ENCODE measurements around the gene CELF3. TPM values are rescaled to one million over a fixed set of nuclear protein-coding genes. Genes with fewer than 3 reads are reported as not detected.

Gene CELF3
- not detected for total RNA-seq

DNA sequence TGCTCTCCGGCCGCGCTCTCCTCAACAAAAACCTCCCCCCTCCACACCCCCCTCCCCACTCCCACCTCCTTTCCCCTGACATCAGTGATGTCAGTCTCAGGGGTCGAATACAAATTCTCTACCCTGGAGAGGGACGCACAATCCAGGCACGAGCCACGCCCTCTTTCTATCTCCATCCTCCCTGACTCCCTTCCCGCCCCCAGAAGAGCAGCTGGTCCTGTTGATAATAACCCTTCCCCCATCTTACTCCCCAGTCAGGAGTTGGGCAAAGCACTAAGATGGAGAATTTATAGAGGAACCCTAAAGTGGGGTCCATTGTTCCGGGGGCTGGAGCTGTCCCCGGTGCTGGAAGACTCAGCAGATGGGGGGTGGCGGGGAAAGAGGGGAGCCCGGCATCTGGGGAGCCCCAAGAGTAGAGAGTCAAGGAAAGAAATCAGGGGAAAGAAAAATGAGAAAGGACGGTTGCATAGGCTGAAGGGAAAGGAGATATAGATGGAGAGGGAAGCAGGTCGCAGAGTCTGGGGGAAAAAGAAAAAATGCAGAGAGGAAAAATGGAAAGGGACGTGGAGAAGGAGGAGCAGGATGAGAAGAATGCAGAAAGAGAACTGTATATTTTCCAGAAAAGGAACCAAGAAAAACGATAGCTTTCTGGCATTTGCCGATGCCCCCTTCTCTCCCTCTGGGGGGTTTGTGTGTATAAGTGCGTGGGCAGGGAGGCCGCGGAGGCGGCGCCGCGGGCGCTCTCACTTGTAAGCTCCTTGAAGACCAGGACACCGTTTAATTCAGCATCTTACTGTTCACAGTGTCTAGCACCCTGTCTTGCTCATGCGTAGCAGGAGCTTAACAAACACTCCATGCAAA, at the start of gene CELF3:
CELF3 (minus strand) TSS at position 33 of the 861 bp plus-strand sequence. CDS start 783 bp downstream, outside the sequence.
- H3K9me3 Mint-ChIP-seq, result no peaks in the 10 kb centered on the region
- CTCF ChIA-PET, result interaction anchor here (1.0 to 1.6 kb wide), 2 partner anchors 11 to 18 kb away, joined by 3 read pairs; no protein-coding TSS in a partner anchor
- DNase-seq, result no peak
- intact Hi-C loops (cut with micrococcal nuclease), result loop anchor here (5.0 kb wide), 1 partner anchor 120 kb away; the partner anchor contains the start of gene C2CD4D
- no peak within 1 kb of the TSS for H3K4me3 Mint-ChIP-seq
- H3K27me3 Mint-ChIP-seq (ENCODE audit: low read depth), result peaks cover 62% of the 10 kb centered on the region
- H3K4me1 Mint-ChIP-seq (ENCODE audit: low read depth), result peaks cover 18% of the 10 kb centered on the region
- H3K36me3 Mint-ChIP-seq (ENCODE audit: low read depth), result no peaks in the 10 kb centered on the region
- no peak within 1 kb of the TSS for H3K27ac Mint-ChIP-seq

DNA sequence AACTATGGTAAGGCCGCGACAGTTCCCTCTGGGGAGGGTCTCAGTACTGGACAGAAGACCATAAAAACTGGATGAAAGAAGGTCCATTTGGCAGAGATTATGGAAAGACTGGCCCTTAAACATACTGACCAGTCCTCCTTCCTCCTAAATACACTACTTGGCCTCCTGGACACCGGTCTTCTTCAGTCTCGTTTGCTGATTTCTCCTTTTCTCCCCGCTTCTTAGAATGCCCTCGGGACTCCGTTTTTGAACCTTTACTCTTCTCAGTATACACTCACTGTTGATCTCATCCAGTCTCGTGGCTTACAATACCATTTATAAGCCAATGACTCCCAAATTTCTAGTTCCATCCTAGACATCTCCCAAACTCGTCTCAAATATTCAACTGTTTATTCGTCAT, 47.4 kb upstream of the CELF3 start:
- no peak for DNase-seq
- Mint-ChIP-seq H3K4me3 (peak overlapping the region; percentile 86), H3K4me1 (ENCODE audit: low read depth) (peaks cover 17% of the 10 kb centered on the region), H3K9me3 (no peaks in the 10 kb centered on the region), H3K27ac (peak overlapping the region; percentile 90), H3K36me3 (ENCODE audit: low read depth) (peaks cover 14% of the 10 kb centered on the region), H3K27me3 (ENCODE audit: low read depth) (no peaks in the 10 kb centered on the region)
- intact Hi-C loops (cut with micrococcal nuclease), result loop anchor here (1.0 to 10.0 kb wide), 5 partner anchors 26 to 437 kb away; partner anchors contain the start of genes PI4KB and TDRKH
- CTCF ChIA-PET, result interaction anchor here (1.0 to 1.8 kb wide), 3 partner anchors 29 to 73 kb away, joined by 4 to 12 read pairs (median 5); no protein-coding TSS in a partner anchor

DNA sequence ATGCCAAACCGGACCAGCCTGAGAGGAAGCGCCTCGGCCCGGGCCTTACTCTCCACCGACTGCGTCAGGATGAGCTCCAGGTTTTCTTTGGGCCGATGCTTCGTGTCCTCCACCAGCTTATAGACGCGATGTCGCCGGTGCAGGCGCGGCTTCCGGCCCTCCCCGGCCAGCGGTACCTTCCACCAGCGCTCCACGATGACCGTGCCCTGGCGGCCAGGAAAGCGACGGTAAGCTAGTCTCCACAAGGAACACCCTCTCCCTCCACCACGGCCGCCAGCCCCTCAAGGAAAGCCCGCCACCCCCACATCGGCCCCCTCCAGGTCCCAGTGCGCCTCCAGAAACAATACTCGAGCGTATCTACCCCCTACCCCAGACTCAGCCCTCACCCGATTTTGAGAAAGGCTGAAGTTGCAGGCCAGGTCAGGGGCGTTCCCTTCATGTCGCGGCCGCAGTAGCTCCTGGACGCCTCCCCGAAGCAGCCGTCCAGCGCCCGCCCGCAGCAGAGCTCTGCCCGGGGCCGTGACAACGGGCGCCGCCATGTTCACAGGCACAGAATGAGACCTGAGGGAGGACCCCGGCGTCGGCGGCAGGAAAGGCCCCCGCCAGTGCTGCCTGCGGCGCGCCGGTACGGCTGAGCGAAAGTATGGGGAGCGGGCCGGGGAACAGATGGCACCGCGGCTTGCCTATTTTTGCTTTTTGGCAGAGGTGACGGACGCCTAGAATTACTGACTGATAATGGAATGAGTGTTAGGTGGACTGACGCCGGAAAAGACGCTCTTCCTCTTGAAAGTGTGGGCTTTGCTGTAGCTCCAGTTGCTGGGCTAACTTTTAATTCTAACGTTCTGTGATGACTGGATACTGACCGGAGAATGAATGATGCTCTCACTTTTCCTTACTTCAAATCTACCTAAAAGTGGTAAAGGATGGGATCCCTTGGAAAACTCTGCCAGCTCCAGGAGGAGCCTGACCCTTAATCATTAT, 46.6 kb upstream of the CELF3 start, which contains the start of gene MRPL9:
MRPL9 (minus strand) TSS at position 556 of the 981 bp plus-strand sequence; CDS start at position 539, 17 bp downstream.
- H3K27me3 Mint-ChIP-seq (ENCODE audit: low read depth), result no peaks in the 10 kb centered on the region
- CTCF ChIA-PET, result interaction anchor here (1.0 to 1.8 kb wide), 5 partner anchors 26 to 74 kb away, joined by 3 to 12 read pairs (median 4); no protein-coding TSS in a partner anchor
- peaks cover 17% of the 10 kb centered on the region for H3K4me1 Mint-ChIP-seq (ENCODE audit: low read depth)
- peaks cover 17% of the 10 kb centered on the region for H3K36me3 Mint-ChIP-seq (ENCODE audit: low read depth)
- peak within 1 kb of the TSS; percentile 86 for H3K4me3 Mint-ChIP-seq
- H3K9me3 Mint-ChIP-seq, result no peaks in the 10 kb centered on the region
- peak within 1 kb of the TSS; percentile 90 for H3K27ac Mint-ChIP-seq
- intact Hi-C loops (cut with micrococcal nuclease), result loop anchor here (1.0 to 10.0 kb wide), 5 partner anchors 27 to 436 kb away; partner anchors contain the start of genes PI4KB and TDRKH
- DNase-seq, result peak; percentile 91

DNA sequence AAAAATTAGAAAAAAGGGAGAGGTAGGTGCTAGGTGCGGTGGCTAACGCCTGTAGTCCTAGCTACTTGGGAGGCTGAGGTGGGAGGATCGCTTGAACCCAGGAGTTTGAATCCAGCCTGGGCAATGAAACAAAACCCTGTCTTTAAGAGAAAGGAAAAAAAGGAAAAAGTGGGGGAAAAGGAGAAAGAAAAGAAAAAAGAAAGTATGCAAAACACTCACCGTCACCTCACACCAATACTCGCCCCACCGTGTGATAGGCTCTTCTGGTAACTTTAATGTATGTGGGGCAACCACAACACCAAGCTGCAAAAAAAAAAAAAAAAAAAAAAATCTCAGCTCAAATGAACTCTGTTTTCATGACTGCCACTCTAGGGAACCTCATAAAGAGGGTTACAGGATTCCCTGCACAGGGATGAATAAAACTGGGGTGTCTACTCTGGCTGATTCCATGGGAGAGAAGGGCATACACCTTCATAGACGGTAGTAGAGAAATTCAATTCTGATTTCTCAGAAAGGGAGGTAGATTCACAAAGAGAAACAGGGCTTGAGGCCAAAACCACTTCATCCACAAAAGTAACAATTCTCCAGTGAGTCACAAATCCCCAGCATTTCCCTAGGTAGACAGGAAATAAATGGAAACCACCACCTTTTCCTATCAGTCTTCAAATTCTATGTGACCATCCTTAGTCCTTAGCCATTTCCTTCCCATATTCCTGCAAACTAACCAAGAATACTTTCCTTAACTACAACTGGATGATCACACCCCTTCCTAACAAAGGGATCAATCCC, 44.2 kb upstream of the CELF3 start:
- Mint-ChIP-seq H3K27ac (peak overlapping the region; percentile 61), H3K36me3 (ENCODE audit: low read depth) (peaks cover 20% of the 10 kb centered on the region), H3K9me3 (no peaks in the 10 kb centered on the region), H3K27me3 (ENCODE audit: low read depth) (no peaks in the 10 kb centered on the region), H3K4me1 (ENCODE audit: low read depth) (peaks cover 28% of the 10 kb centered on the region), H3K4me3 (peak overlapping the region; percentile 24)
- intact Hi-C loops (cut with micrococcal nuclease), result loop anchor here (10.0 kb wide), 1 partner anchor 124 kb away; no protein-coding TSS in a partner anchor
- CTCF ChIA-PET, result interaction anchor here (1.4 to 1.8 kb wide), 2 partner anchors 76 to 167 kb away, joined by 3 to 4 read pairs; no protein-coding TSS in a partner anchor
- no peak for DNase-seq

DNA sequence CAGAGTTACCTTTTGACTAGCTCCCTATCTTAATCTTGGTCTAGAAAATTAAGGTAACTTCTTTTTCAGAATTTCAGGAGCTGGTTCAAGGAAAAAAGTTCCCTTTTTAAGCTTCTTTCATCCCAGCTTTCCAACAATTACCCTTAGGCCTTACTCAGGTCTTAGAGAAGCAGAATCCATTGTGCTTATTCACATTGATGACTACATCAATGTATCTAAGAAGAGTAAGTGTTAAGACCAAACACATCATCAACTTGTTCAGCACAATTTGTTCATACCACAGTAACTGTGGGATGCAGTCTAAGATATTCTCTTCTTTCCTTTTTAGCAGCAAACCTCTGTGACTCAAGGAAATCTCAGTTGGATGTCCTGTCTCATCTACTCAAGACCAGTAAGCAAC, 42.6 kb upstream of the CELF3 start:
- no peak overlapping the region for H3K4me3 Mint-ChIP-seq
- intact Hi-C loops (cut with micrococcal nuclease), result no loop called here
- CTCF ChIA-PET, result interaction anchor here (0.5 to 1.8 kb wide), 5 partner anchors 75 to 458 kb away, joined by 3 to 5 read pairs (median 4); no protein-coding TSS in a partner anchor
- no peak overlapping the region for H3K27ac Mint-ChIP-seq
- DNase-seq, result no peak
- H3K9me3 Mint-ChIP-seq, result no peaks in the 10 kb centered on the region
- peaks cover 26% of the 10 kb centered on the region for H3K4me1 Mint-ChIP-seq (ENCODE audit: low read depth)
- H3K27me3 Mint-ChIP-seq (ENCODE audit: low read depth), result no peaks in the 10 kb centered on the region
- H3K36me3 Mint-ChIP-seq (ENCODE audit: low read depth), result peaks cover 20% of the 10 kb centered on the region

DNA sequence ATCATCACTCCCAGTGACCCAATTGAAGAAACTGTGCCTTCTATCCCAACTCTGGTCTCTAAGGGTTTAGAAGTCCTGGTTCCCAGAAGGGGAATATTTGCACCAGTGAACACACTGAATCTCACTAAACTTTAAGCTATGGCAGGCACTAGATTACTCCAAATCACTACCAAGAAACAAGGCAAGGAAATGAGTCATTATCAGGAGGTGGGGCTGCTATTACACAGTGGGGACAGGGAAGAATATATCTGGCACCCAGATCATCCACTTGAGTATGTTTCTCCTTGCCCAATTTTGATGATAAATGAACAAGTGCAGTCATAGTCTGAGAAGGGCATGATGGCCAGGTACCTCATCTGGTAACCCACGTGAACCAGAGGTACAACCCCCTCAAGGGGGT, 39.7 kb upstream of the CELF3 start:
- CTCF ChIA-PET, result interaction anchor here (1.5 kb wide), 1 partner anchor 80 kb away, joined by 8 read pairs; no protein-coding TSS in a partner anchor
- H3K27me3 Mint-ChIP-seq (ENCODE audit: low read depth), result no peaks in the 10 kb centered on the region
- H3K36me3 Mint-ChIP-seq (ENCODE audit: low read depth), result peaks cover 13% of the 10 kb centered on the region
- H3K4me1 Mint-ChIP-seq (ENCODE audit: low read depth), result peaks cover 13% of the 10 kb centered on the region
- no peaks in the 10 kb centered on the region for H3K9me3 Mint-ChIP-seq
- intact Hi-C loops (cut with micrococcal nuclease), result no loop called here
- H3K4me3 Mint-ChIP-seq, result no peak overlapping the region
- peak; percentile 26 for DNase-seq
- peak overlapping the region; percentile 22 for H3K27ac Mint-ChIP-seq

DNA sequence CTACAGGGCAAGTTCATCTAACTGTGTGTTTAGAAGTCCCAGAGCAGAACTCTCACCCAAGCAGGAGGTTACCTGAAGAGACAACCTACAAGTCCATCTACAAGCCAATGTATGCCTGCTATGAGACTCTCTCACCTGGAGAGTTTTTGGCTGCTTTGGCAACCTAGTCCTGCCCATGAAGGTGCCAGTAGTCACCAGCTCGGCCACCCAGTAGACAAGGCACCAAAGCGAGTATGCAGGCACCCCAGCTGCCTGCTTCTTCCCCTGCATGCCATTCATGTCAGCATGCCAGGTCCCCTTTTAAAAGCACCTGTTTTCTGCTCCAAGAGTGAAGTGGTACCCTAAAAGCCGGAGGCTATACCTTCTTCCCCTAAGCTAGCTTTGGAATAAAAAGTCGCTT, 24.9 kb upstream of the CELF3 start:
- no peaks in the 10 kb centered on the region for H3K36me3 Mint-ChIP-seq (ENCODE audit: low read depth)
- peaks cover 2% of the 10 kb centered on the region for H3K27me3 Mint-ChIP-seq (ENCODE audit: low read depth)
- intact Hi-C loops (cut with micrococcal nuclease), result no loop called here
- CTCF ChIA-PET, result no interaction called here
- no peak for DNase-seq
- H3K9me3 Mint-ChIP-seq, result peaks cover 18% of the 10 kb centered on the region
- no peak overlapping the region for H3K4me3 Mint-ChIP-seq
- no peak overlapping the region for H3K27ac Mint-ChIP-seq
- no peaks in the 10 kb centered on the region for H3K4me1 Mint-ChIP-seq (ENCODE audit: low read depth)

DNA sequence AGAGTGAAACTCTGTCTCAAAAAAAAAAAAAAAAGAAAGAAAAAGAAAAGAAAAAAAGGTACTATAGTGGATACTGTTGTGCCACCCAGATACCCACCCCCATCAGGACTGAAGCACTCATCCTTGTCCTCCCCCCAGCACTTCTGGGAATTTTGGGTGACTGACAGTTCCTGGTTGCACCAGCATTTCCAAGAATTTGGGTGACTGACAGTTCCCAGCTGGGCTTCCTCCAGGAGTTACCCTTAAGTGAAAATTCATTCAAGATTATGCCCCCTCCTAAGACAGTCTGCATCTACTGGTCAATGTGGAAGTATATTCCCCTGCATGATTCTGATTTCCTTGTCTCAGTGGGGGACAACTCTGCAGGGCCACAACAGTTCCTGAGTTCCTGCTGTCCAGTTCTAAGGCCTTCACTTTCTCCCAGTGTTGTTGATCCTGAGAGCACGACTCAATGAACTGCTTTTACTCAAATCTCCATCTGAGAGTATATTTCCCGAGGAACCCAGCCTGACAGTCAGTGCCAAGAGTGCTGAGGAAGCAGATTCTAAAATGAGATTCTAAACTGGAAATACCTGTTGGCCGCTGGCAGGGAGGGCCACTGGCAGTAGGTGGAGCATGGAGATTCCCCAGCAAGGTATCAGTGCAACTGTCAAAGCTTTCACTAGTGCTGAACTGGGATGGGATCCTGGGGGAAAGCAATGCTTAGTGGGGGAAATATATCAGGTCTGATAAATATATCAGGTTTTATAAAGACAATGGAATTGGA, 23.2 kb upstream of the CELF3 start:
- no peak overlapping the region for H3K27ac Mint-ChIP-seq
- no peaks in the 10 kb centered on the region for H3K27me3 Mint-ChIP-seq (ENCODE audit: low read depth)
- CTCF ChIA-PET, result interaction anchor here (0.6 kb wide), 1 partner anchor 148 kb away, joined by 3 read pairs; no protein-coding TSS in a partner anchor
- no peaks in the 10 kb centered on the region for H3K4me1 Mint-ChIP-seq (ENCODE audit: low read depth)
- intact Hi-C loops (cut with micrococcal nuclease), result no loop called here
- H3K9me3 Mint-ChIP-seq, result peaks cover 18% of the 10 kb centered on the region
- DNase-seq, result no peak
- H3K36me3 Mint-ChIP-seq (ENCODE audit: low read depth), result no peaks in the 10 kb centered on the region
- H3K4me3 Mint-ChIP-seq, result no peak overlapping the region

DNA sequence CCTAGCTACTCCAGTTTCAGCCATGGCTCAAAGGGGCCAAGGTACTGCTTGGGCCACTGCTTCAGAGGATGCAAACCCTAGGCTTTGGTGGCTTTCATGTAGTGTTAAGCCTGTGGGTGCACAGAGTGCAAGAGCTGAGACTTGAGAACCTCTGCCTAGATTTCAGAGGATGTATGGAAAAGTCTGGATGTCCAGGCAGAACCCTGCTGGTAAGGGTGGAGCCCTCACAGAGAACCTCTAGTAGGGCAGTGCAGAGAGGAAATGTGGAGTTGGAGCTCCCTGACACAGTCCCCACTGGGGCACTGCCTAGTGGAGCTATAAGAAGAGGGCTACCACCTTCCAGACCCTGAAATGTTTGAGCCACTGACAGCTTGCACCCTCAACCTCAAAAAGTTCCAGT, 20.9 kb upstream of the CELF3 start:
- H3K36me3 Mint-ChIP-seq (ENCODE audit: low read depth), result no peaks in the 10 kb centered on the region
- peaks cover 18% of the 10 kb centered on the region for H3K9me3 Mint-ChIP-seq
- intact Hi-C loops (cut with micrococcal nuclease), result no loop called here
- no peak for DNase-seq
- H3K4me1 Mint-ChIP-seq (ENCODE audit: low read depth), result no peaks in the 10 kb centered on the region
- H3K4me3 Mint-ChIP-seq, result no peak overlapping the region
- H3K27ac Mint-ChIP-seq, result no peak overlapping the region
- CTCF ChIA-PET, result interaction anchor here (0.9 to 1.2 kb wide), 2 partner anchors 9 to 436 kb away, joined by 3 read pairs; no protein-coding TSS in a partner anchor
- H3K27me3 Mint-ChIP-seq (ENCODE audit: low read depth), result no peaks in the 10 kb centered on the region

DNA sequence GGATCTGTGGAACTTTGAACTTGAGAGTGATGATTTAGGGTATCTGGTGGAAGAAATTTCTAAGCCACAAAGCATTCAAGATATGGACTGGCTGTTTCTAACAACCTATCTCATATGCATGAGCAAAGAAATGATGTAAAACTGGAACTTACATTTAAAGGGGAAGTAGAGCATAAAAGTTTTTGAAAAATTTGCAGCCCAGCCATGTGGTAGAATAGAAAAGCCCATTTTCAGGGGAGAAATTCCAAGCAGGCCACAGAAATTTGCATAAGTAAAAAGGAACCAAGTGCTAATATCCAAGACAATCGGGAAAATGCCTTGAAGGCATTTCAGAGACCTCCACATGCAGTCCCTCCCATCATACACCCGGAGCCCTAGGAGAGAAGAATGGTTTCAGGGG, 20.4 kb upstream of the CELF3 start:
- Mint-ChIP-seq H3K27ac (no peak overlapping the region), H3K27me3 (ENCODE audit: low read depth) (no peaks in the 10 kb centered on the region), H3K36me3 (ENCODE audit: low read depth) (no peaks in the 10 kb centered on the region), H3K4me3 (no peak overlapping the region), H3K9me3 (peaks cover 18% of the 10 kb centered on the region), H3K4me1 (ENCODE audit: low read depth) (no peaks in the 10 kb centered on the region)
- CTCF ChIA-PET, result no interaction called here
- intact Hi-C loops (cut with micrococcal nuclease), result no loop called here
- no peak for DNase-seq

Measured in activated naive CD4-positive, alpha-beta T cell treated with anti-CD3 and anti-CD28 coated beads for 36 hours (primary cell).